CD14-positive monocyte (primary cell): ENCODE measurements around the gene FAT4. TPM values are rescaled to one million over a fixed set of nuclear protein-coding genes. Genes with fewer than 3 reads are reported as not detected.

Experiments
- DNase-seq, 3 donors: peaks; one replicate each; pipeline ENCODE4 v3.0.0-alpha.2; 2011 to 2022
- H2AFZ ChIP-seq: 2 replicates; pipeline ENCODE4 v1.6.0; 2012; ENCODE audit warnings: mild to moderate bottlenecking, low read depth, low read length, inconsistent platforms; ENCODE audit not compliant: insufficient read depth, poor library complexity, severe bottlenecking
- H3K27ac ChIP-seq, 2 donors: 1 replicate in 1 of 2; 2 replicates in 1 of 2; pipeline ENCODE4 v1.5.1; 2012 to 2013; ENCODE audit warnings: low read length in 2 of 2, control low read depth in 1 of 2, inconsistent platforms in 1 of 2, low read depth in 1 of 2, mild to moderate bottlenecking in 1 of 2
- H3K27me3 ChIP-seq, 2 donors: one replicate each; pipeline versions ENCODE4 v1.6.0 to v1.6.1; 2011 to 2013; ENCODE audit warnings: low read length in 2 of 2; ENCODE audit not compliant: control insufficient read depth in 2 of 2, insufficient read depth in 2 of 2
- H3K36me3 ChIP-seq, 2 donors: replicated peaks in 1 of 2; 1 replicate in 1 of 2; 2 replicates in 1 of 2; pipeline versions ENCODE4 v1.5.1 to v1.6.1; 2012 to 2013; ENCODE audit warnings: low read length in 2 of 2, control low read depth in 1 of 2, inconsistent platforms in 1 of 2, mild to moderate bottlenecking in 1 of 2; ENCODE audit not compliant: insufficient read depth in 2 of 2, control insufficient read depth in 1 of 2
- H3K4me1 ChIP-seq, 2 donors: 1 replicate in 1 of 2; 2 replicates in 1 of 2; pipeline versions ENCODE4 v1.5.1 to v1.6.1; 2012 to 2013; ENCODE audit warnings: low read length in 2 of 2, control low read depth in 1 of 2, inconsistent platforms in 1 of 2, mild to moderate bottlenecking in 1 of 2, moderate library complexity in 1 of 2; ENCODE audit not compliant: insufficient read depth in 2 of 2, control insufficient read depth in 1 of 2
- H3K4me2 ChIP-seq: replicated peaks from 2 replicates; pipeline ENCODE3; 2012; ENCODE audit warnings: low read length, moderate library complexity, mild to moderate bottlenecking; ENCODE audit not compliant: poor library complexity, severe bottlenecking; ENCODE audit errors: extremely low read depth
- H3K4me3 ChIP-seq, 3 experiments: fragments of 200-600 bp in 1 of 3; sonication (generic) in 1 of 3; replicated peaks in 1 of 3; 1 replicate in 2 of 3; 2 replicates in 1 of 3; pipeline ENCODE4 v1.5.1; 2011 to 2013; ENCODE audit warnings: low read length in 3 of 3, mild to moderate bottlenecking in 3 of 3, control low read depth in 2 of 3, low read depth in 2 of 3, inconsistent platforms in 1 of 3, moderate library complexity in 1 of 3
- H3K79me2 ChIP-seq: 2 replicates; pipeline ENCODE4 v1.6.0; 2012; ENCODE audit warnings: mild to moderate bottlenecking, control low read depth, inconsistent platforms, low read length, moderate library complexity; ENCODE audit not compliant: insufficient read depth
- H3K9ac ChIP-seq: 2 replicates; pipeline ENCODE4 v1.6.0; 2017; ENCODE audit warnings: low read length, mild to moderate bottlenecking; ENCODE audit not compliant: insufficient read depth, poor library complexity, severe bottlenecking
- H3K9me3 ChIP-seq, 2 donors: replicated peaks in 1 of 2; 1 replicate in 1 of 2; 2 replicates in 1 of 2; pipeline versions ENCODE4 v1.5.1 to v1.6.1; 2012 to 2013; ENCODE audit warnings: low read length in 2 of 2, control low read depth in 1 of 2; ENCODE audit not compliant: control insufficient read depth in 1 of 2, insufficient read depth in 1 of 2
- H4K20me1 ChIP-seq: 2 replicates; pipeline ENCODE4 v1.6.0; 2012; ENCODE audit warnings: mild to moderate bottlenecking, low read length, control low read depth, moderate library complexity; ENCODE audit not compliant: insufficient read depth
- H3K27ac Mint-ChIP-seq, 7 donors: one replicate each; pipeline ENCODE4 v1.8.0; 2020; ENCODE audit warnings: mild to moderate bottlenecking in 7 of 7, mixed read lengths in 7 of 7, moderate library complexity in 6 of 7, inconsistent platforms in 2 of 7
- H3K27me3 Mint-ChIP-seq, 3 donors: one replicate each; pipeline ENCODE4 v1.8.0; 2021 to 2022; ENCODE audit warnings: low read depth in 3 of 3, mild to moderate bottlenecking in 3 of 3, mixed read lengths in 3 of 3, moderate library complexity in 3 of 3, inconsistent platforms in 1 of 3
- H3K36me3 Mint-ChIP-seq, 2 donors: one replicate each; pipeline ENCODE4 v1.8.0; 2020; ENCODE audit warnings: mixed read lengths in 2 of 2, inconsistent platforms in 1 of 2, mild to moderate bottlenecking in 1 of 2
- H3K4me1 Mint-ChIP-seq: one replicate; pipeline ENCODE4 v1.8.0; 2020; ENCODE audit warnings: mild to moderate bottlenecking, mixed read lengths
- H3K4me3 Mint-ChIP-seq, 2 donors: one replicate each; pipeline ENCODE4 v1.8.0; 2020; ENCODE audit warnings: mild to moderate bottlenecking in 2 of 2, mixed read lengths in 2 of 2, moderate library complexity in 1 of 2
- H3K9me3 Mint-ChIP-seq, 7 donors: one replicate each; pipeline ENCODE4 v1.8.0; 2020 to 2022; ENCODE audit warnings: mixed read lengths in 7 of 7, mild to moderate bottlenecking in 6 of 7, moderate library complexity in 6 of 7, inconsistent platforms in 2 of 7
- WGBS: methylation state at CpG from one replicate; pipeline ENCODE4 v1.1.5; 2013; ENCODE audit warnings: missing lambda C conversion rate; ENCODE audit not compliant: insufficient coverage; 5-methylcytosine and 5-hydroxymethylcytosine counted together
- intact Hi-C, 2 donors: fragments of 100-400 bp; cut with micrococcal nuclease; formaldehyde crosslinking; loops; one replicate each; pipeline versions ENCODE4 v1.15.0 to v1.15.1; 2023
- polyA plus RNA-seq, 3 donors: library from polyadenylated mRNA; depleted of rRNA in 1 of 3; unstranded in 2 of 3; stranded (reverse) in 1 of 3; fragments of 300-500 nt in 2 of 3; fragments of >200 nt in 1 of 3; fragmentation: Illumina TruSeq in 2 of 3; gene quantifications; 1 replicate in 2 of 3; 2 replicates in 1 of 3; pipeline ENCODE4 v1.2.3, GENCODE V29; 2012 to 2021
- TF ChIP-seq, protein P1 (sequence below): fragments of 200-600 bp; IDR thresholded peaks from one replicate; pipeline ENCODE4 v1.8.0; 2022; ENCODE audit warnings: antibody characterized with exemption, mild to moderate bottlenecking

Gene FAT4
- polyA plus RNA-seq, 3 donors, result not detected

DNA sequence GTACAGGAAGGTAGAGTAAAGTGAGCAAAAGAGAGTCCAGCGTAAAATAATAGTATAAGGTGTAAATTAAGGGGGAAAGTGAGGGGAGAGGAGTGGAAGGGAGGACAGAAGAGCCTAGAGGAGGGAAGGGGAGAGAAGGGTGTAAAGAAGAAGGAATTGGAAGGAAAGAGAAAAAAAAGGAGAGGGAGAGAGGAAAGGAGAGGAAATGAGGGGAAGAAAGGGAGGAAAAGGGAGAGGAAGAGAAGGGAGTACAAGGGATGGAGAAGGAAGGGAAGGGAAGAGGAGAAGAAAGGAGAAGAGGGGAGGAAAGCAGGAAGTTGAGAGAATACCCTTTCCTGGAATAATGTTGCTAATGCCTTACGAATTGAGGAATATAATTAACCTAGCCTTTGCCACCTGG lies 3.3 kb upstream of the FAT4 start:
- Histone ChIP-seq H2AFZ (no peak overlapping the region), H3K27ac (no peak overlapping the region), H3K4me1 (peaks cover 19 to 21% of the 10 kb centered on the region in 2 donors), H3K9ac (no peak overlapping the region), H3K4me2 (no peak overlapping the region), H3K36me3 (no peaks in the 10 kb centered on the region), H4K20me1 (no peaks in the 10 kb centered on the region), H3K79me2 (no peaks in the 10 kb centered on the region), H3K4me3 (no peak overlapping the region), H3K9me3 (peaks cover 0 to 5% of the 10 kb centered on the region in 2 donors), H3K27me3 (peaks cover 28 to 36% of the 10 kb centered on the region in 2 donors)
- H3K4me3 Mint-ChIP-seq, result peak overlapping the region in 1 of 2 donors; percentile 3
- no peak for DNase-seq
- 71% methylated on average over 1 of the region's 2 CpGs for WGBS
- no peak overlapping the region for H3K27ac Mint-ChIP-seq
- peaks cover 26% of the 10 kb centered on the region for H3K4me1 Mint-ChIP-seq
- H3K36me3 Mint-ChIP-seq, result peaks cover under 1 to 4% of the 10 kb centered on the region in 2 donors
- peaks cover 38 to 45% (median 41%) of the 10 kb centered on the region in 3 donors for H3K27me3 Mint-ChIP-seq
- intact Hi-C loops, result no loop called here
- TF ChIP-seq, protein P1, sequence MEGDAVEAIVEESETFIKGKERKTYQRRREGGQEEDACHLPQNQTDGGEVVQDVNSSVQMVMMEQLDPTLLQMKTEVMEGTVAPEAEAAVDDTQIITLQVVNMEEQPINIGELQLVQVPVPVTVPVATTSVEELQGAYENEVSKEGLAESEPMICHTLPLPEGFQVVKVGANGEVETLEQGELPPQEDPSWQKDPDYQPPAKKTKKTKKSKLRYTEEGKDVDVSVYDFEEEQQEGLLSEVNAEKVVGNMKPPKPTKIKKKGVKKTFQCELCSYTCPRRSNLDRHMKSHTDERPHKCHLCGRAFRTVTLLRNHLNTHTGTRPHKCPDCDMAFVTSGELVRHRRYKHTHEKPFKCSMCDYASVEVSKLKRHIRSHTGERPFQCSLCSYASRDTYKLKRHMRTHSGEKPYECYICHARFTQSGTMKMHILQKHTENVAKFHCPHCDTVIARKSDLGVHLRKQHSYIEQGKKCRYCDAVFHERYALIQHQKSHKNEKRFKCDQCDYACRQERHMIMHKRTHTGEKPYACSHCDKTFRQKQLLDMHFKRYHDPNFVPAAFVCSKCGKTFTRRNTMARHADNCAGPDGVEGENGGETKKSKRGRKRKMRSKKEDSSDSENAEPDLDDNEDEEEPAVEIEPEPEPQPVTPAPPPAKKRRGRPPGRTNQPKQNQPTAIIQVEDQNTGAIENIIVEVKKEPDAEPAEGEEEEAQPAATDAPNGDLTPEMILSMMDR, result peak; percentile 8
- H3K9me3 Mint-ChIP-seq, result peaks cover 0 to 17% (median 8%) of the 10 kb centered on the region in 7 donors

DNA sequence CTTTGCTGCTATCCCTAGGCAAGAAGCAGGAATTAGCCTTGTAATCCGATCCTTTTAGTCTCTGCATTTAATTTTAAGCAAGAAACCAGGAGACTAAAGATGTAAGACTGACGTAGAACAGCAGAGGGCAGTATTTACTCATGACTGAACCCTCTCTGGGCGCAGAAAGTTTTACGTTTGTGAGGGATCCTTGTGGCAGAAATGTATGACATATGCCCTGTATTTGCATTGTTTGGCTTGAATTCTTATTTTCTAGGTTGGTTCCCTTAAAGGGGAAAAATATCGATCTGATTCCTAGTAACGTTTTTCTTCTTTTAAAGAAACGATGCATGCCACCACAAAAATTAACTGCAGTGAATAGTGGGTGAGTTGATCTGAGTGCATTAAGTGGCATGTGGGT lies 1.3 kb upstream of the FAT4 start:
- DNase-seq, result peak; percentile 15 to 32 (median 18)
- peaks cover 32 to 33% of the 10 kb centered on the region in 2 donors for H3K4me1 ChIP-seq
- H3K9me3 ChIP-seq, result peaks cover 0 to 20% of the 10 kb centered on the region in 2 donors
- intact Hi-C loops, result no loop called here
- H3K27me3 ChIP-seq, result peaks cover 45 to 56% of the 10 kb centered on the region in 2 donors
- Mint-ChIP-seq H3K27me3 (peaks cover 56 to 65% (median 59%) of the 10 kb centered on the region in 3 donors), H3K36me3 (peaks cover 4% of the 10 kb centered on the region in 2 donors), H3K4me3 (peak overlapping the region in 1 of 2 donors; percentile 96), H3K4me1 (peaks cover 41% of the 10 kb centered on the region), H3K27ac (no peak overlapping the region), H3K9me3 (peaks cover 0 to 32% (median 21%) of the 10 kb centered on the region in 7 donors)
- H3K4me3 ChIP-seq, result no peak overlapping the region
- TF ChIP-seq, protein P1, result peak; percentile 81
- no peak overlapping the region for H3K4me2 ChIP-seq
- H3K9ac ChIP-seq, result no peak overlapping the region
- H3K27ac ChIP-seq, result no peak overlapping the region
- no peaks in the 10 kb centered on the region for H3K79me2 ChIP-seq
- H3K36me3 ChIP-seq, result no peaks in the 10 kb centered on the region
- 0% methylated on average over 4 of the region's 7 CpGs for WGBS
- H2AFZ ChIP-seq, result no peak overlapping the region
- H4K20me1 ChIP-seq, result no peaks in the 10 kb centered on the region
